HEK293 (cell line): ENCODE data around the gene NPPA.
A peak's percentile ranks its signal among the peaks of the same experiment; 100 is the strongest.

Experiments
- CTCF ChIA-PET: fragments of 350-600 bp; formaldehyde crosslinking; extraction: SDS; loops from one replicate; lab custom pipeline; 2021; ENCODE audit warnings: antibody characterized with exemption; lab: Yijun Ruan, JAX
- POLR2A ChIA-PET: fragments of 300-600 bp; formaldehyde crosslinking; extraction: SDS; loops from one replicate; lab custom pipeline; 2020; ENCODE audit warnings: antibody characterized with exemption, inconsistent platforms; lab: Yijun Ruan, JAX
- H3K27ac ChIP-seq: fragments of 200-500 bp; sonication (Bioruptor generic); 2 replicates; pipeline ENCODE4 v1.5.1; 2014; ENCODE audit warnings: low read depth, low read length, control low read depth, inconsistent platforms; ENCODE audit errors: extremely low read depth
- H3K36me3 ChIP-seq, 2 experiments: fragments of 200-500 bp in 1 of 2; sonication (Bioruptor generic) in 1 of 2; 1 replicate in 1 of 2; 2 replicates in 1 of 2; pipeline ENCODE4 v1.5.1; 2014 to 2017; ENCODE audit warnings: inconsistent platforms in 2 of 2, low read length in 2 of 2; ENCODE audit not compliant: control insufficient read depth in 2 of 2, insufficient read depth in 1 of 2
- H3K4me1 ChIP-seq: fragments of 200-500 bp; sonication (Bioruptor generic); 2 replicates; pipeline ENCODE4 v1.5.1; 2014; ENCODE audit warnings: mild to moderate bottlenecking, low read length, inconsistent platforms; ENCODE audit not compliant: control insufficient read depth, insufficient read depth
- H3K4me3 ChIP-seq: 2 replicates; pipeline ENCODE4 v1.5.1; 2011; ENCODE audit warnings: low read depth, mild to moderate bottlenecking, control low read depth, low read length, moderate library complexity
- H3K9me3 ChIP-seq: fragments of 200-500 bp; sonication (Bioruptor generic); 2 replicates; pipeline ENCODE4 v1.5.1; 2014; ENCODE audit warnings: low read depth, low read length, inconsistent platforms; ENCODE audit not compliant: control insufficient read depth, insufficient read depth
- BCL11A ChIP-seq: fragments of 450-650 bp; formaldehyde crosslinking; IDR thresholded peaks from 2 replicates; pipeline ENCODE4 v1.5.1; 2016; ENCODE audit warnings: low read depth, missing biosample characterization, missing genetic modification characterization
- EGR2 ChIP-seq: fragments of 450-650 bp; formaldehyde crosslinking; IDR thresholded peaks from 2 replicates; pipeline ENCODE4 v1.5.1; 2016; ENCODE audit warnings: low read depth, missing biosample characterization, missing genetic modification characterization
- GLIS1 ChIP-seq: fragments of 450-650 bp; formaldehyde crosslinking; IDR thresholded peaks from 2 replicates; pipeline ENCODE4 v1.5.1; 2016; ENCODE audit warnings: missing biosample characterization, missing genetic modification characterization
- HOXC10 ChIP-seq: sonication (generic); formaldehyde crosslinking; IDR thresholded peaks from 2 replicates; pipeline ENCODE4 v1.8.1; 2023; ENCODE audit warnings: mild to moderate bottlenecking, missing genetic modification reagents
- HOXD13 ChIP-seq: sonication (generic); formaldehyde crosslinking; IDR thresholded peaks from 2 replicates; pipeline ENCODE4 v1.8.0; 2022; ENCODE audit warnings: missing genetic modification reagents, borderline replicate concordance
- IKZF3 ChIP-seq: fragments of 450-650 bp; IDR thresholded peaks from 2 replicates; pipeline ENCODE4 v1.5.0; 2018; ENCODE audit warnings: missing biosample characterization, mild to moderate bottlenecking, missing genetic modification characterization, moderate library complexity
- OVOL3 ChIP-seq: fragments of 450-650 bp; formaldehyde crosslinking; IDR thresholded peaks from 2 replicates; pipeline ENCODE4 v1.5.1; 2016; ENCODE audit warnings: missing biosample characterization, missing genetic modification characterization
- PRDM1 ChIP-seq: fragments of 450-650 bp; formaldehyde crosslinking; IDR thresholded peaks from 2 replicates; pipeline ENCODE4; 2016; ENCODE audit warnings: missing biosample characterization, missing genetic modification characterization
- SP2 ChIP-seq: fragments of 450-650 bp; formaldehyde crosslinking; IDR thresholded peaks from 2 replicates; pipeline ENCODE4 v1.5.1; 2016; ENCODE audit warnings: missing biosample characterization, missing genetic modification characterization
- WT1 ChIP-seq: fragments of 450-650 bp; formaldehyde crosslinking; IDR thresholded peaks from 2 replicates; pipeline ENCODE4 v1.5.1; 2016; ENCODE audit warnings: missing biosample characterization, missing genetic modification characterization
- ZFHX2 ChIP-seq: fragments of 450-650 bp; formaldehyde crosslinking; conservative IDR thresholded peaks from 2 replicates; pipeline ENCODE4 v1.5.1; 2016; ENCODE audit warnings: missing biosample characterization, missing genetic modification characterization
- ZIC2 ChIP-seq: fragments of 450-650 bp; formaldehyde crosslinking; IDR thresholded peaks from 2 replicates; pipeline ENCODE4 v1.5.1; 2016; ENCODE audit warnings: missing biosample characterization, missing genetic modification characterization
- ZNF202 ChIP-seq: fragments of 450-650 bp; formaldehyde crosslinking; IDR thresholded peaks from 2 replicates; pipeline ENCODE4 v1.5.1; 2016; ENCODE audit warnings: missing biosample characterization, missing genetic modification characterization, borderline replicate concordance
- ZNF239 ChIP-seq: fragments of 450-650 bp; formaldehyde crosslinking; IDR thresholded peaks from 2 replicates; pipeline ENCODE4 v1.5.1; 2016; ENCODE audit warnings: missing biosample characterization, missing genetic modification characterization
- ZNF416 ChIP-seq: fragments of 450-650 bp; formaldehyde crosslinking; IDR thresholded peaks from 2 replicates; pipeline ENCODE4 v1.5.1; 2016; ENCODE audit warnings: missing biosample characterization, missing genetic modification characterization
- ZNF473 ChIP-seq: fragments of 450-650 bp; formaldehyde crosslinking; IDR thresholded peaks from 2 replicates; pipeline ENCODE4 v1.5.1; 2017; ENCODE audit warnings: missing biosample characterization, missing genetic modification characterization
- ZNF529 ChIP-seq: fragments of 450-650 bp; formaldehyde crosslinking; IDR thresholded peaks from 2 replicates; pipeline ENCODE4 v1.5.1; 2017; ENCODE audit warnings: missing genetic modification characterization, missing biosample characterization; ENCODE audit not compliant: insufficient replicate concordance
- ZNF530 ChIP-seq: fragments of 450-650 bp; formaldehyde crosslinking; IDR thresholded peaks from 2 replicates; pipeline ENCODE4 v1.5.1; 2016; ENCODE audit warnings: low read depth, missing biosample characterization, missing genetic modification characterization

The NPPA gene

DNA sequence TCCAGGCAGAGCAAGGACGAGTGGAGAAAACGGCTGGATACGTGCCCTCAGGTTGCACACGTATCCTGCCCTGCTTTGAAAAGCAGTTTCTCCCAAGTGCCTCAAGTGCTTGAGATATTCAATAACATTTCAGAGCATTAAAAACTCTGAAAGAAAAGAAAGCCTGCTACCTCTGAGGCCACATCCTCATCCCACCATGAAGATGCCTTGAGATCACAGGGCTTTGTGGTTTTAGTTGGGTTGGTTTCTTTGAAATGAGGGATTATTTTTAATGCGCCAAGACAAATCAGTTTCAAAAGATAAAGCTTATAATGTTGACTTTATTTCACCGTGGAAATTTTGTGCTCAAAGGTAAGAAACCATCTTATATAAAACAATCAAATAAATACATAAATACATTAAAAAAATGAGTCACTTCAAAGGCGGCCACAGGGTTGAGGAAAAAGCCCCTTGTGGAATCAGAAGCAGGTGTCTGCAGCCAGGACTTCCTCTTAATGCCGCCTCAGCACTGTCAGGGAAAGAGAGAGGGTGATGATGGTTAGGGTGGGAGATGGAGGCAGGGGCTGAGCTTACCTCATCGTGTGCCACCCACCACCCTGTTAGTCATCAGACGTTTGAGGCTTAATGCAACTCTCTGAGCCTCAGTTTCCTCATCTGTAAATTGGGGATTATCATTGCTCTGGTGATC is 9.7 kb upstream of the NPPA start:
- no peak overlapping the region for H3K27ac ChIP-seq
- H3K36me3 ChIP-seq, result no peaks in the 10 kb centered on the region
- POLR2A ChIA-PET, result interaction anchor here (0.5 kb wide), 1 partner anchor 40 kb away, joined by 5 read pairs; no protein-coding TSS in a partner anchor
- TF ChIP-seq PRDM1, result peak; percentile 76; the same call in 1 of the 2 replicates
- no peak for TF ChIP-seq GLIS1 (tag by site-specific recombination)
- no peak for TF ChIP-seq ZNF202
- TF ChIP-seq EGR2 (tag by site-specific recombination), result peak; percentile 27; the same call in 1 of the 2 replicates
- CTCF ChIA-PET, result interaction anchor here (0.7 to 1.2 kb wide), 6 partner anchors 9 to 51 kb away, joined by 3 to 5 read pairs (median 3); partner anchors contain the start of gene NPPA
- no peaks in the 10 kb centered on the region for H3K9me3 ChIP-seq
- H3K4me1 ChIP-seq, result no peaks in the 10 kb centered on the region
- no peak overlapping the region for H3K4me3 ChIP-seq

GRCh38 chr1:11856698-11857097 is 9.1 kb upstream of the NPPA start:
- Histone ChIP-seq H3K36me3 (no peaks in the 10 kb centered on the region), H3K4me3 (no peak overlapping the region), H3K4me1 (no peaks in the 10 kb centered on the region), H3K9me3 (no peaks in the 10 kb centered on the region), H3K27ac (no peak overlapping the region)
- POLR2A ChIA-PET, result interaction anchor here (0.5 kb wide), 1 partner anchor 41 kb away, joined by 5 read pairs; no protein-coding TSS in a partner anchor
- CTCF ChIA-PET, result interaction anchor here (1.0 to 1.2 kb wide), 6 partner anchors 9 to 51 kb away, joined by 3 to 5 read pairs (median 3); partner anchors contain the start of gene NPPA
- TF ChIP-seq ZNF239, result no peak
- no peak for TF ChIP-seq IKZF3 (tag by site-specific recombination)
- no peak for TF ChIP-seq ZNF416 (tag by site-specific recombination)
- TF ChIP-seq SP2 (tag by site-specific recombination), result no peak
- no peak for TF ChIP-seq BCL11A (tag by site-specific recombination)
- TF ChIP-seq ZIC2 (tag by site-specific recombination), result peak; percentile 34; the same call in 1 of the 2 replicates
- TF ChIP-seq ZFHX2 (tag by site-specific recombination), result 0 out of 2 replicates have a peak, but pooled peaks have one; percentile 18
- no peak for TF ChIP-seq ZNF202

DNA sequence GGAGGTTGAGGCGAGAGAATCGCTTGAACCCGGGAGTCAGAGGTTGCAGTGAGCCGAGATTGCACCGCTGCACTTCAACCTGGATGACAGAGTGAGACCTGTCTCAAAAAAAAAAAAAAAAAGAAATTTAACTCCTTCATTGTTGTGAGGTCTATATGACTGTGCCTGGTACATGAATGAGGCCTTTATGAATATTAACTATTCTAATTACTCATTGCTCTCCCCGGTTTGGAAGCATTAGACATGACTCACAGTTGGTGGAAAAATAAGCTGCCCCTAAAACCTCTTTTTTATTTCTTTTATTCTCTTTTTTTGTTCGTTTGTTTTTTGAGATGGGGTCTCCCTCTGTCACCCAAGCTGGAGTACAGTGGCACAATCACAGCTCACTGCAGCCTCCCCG is 7.8 kb upstream of the NPPA start:
- no peaks in the 10 kb centered on the region for H3K9me3 ChIP-seq
- no peak overlapping the region for H3K27ac ChIP-seq
- ChIA-PET CTCF (interaction anchor here (0.7 to 1.2 kb wide), 4 partner anchors 12 to 205 kb away, joined by 3 read pairs; no protein-coding TSS in a partner anchor), POLR2A (no interaction called here)
- no peaks in the 10 kb centered on the region for H3K36me3 ChIP-seq
- no peak overlapping the region for H3K4me3 ChIP-seq
- TF ChIP-seq WT1 (tag by site-specific recombination), result no peak
- H3K4me1 ChIP-seq, result no peaks in the 10 kb centered on the region

DNA sequence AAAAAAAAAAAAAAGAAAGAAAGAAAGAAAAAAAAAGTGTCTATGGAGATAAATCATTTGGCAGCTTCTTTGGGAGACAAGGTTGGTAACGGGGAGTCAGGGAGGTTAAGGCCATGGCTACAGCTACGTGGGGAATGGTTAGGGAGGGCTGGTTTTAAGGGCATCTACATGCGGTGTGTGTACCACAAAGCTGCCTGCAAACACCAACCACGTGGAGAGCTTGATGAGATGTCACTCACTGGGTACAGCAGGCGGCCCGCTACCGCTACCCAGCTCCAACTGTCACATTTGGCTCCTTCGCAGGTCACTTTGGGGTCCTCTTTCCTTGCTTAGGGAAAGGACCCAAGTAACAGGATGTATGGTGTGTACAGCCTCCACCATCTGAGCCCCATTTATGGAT is 6.9 kb upstream of the NPPA start:
- H3K36me3 ChIP-seq, result no peaks in the 10 kb centered on the region
- no peak for TF ChIP-seq OVOL3 (tag by site-specific recombination)
- no peak for TF ChIP-seq HOXD13 (CRISPR knock-in tag)
- TF ChIP-seq ZNF530, result no peak
- TF ChIP-seq HOXC10, result no peak
- TF ChIP-seq ZNF473 (tag by site-specific recombination), result no peak
- TF ChIP-seq GLIS1 (tag by site-specific recombination), result no peak
- TF ChIP-seq ZNF529 (tag by site-specific recombination), result no peak
- POLR2A ChIA-PET, result interaction anchor here (0.7 kb wide), 1 partner anchor 55 kb away, joined by 3 read pairs; no protein-coding TSS in a partner anchor

More for the DNA sequence above, 6.9 kb upstream of the NPPA start:
- no peak overlapping the region for H3K4me3 ChIP-seq
- no peak overlapping the region for H3K27ac ChIP-seq
- H3K9me3 ChIP-seq, result no peaks in the 10 kb centered on the region
- H3K4me1 ChIP-seq, result no peaks in the 10 kb centered on the region
- CTCF ChIA-PET, result interaction anchor here (0.6 to 2.0 kb wide), 3 partner anchors 16 to 211 kb away, joined by 3 to 7 read pairs (median 3); no protein-coding TSS in a partner anchor
